CD4-positive, alpha-beta T cell treated with Interleukin-6 for 4 hours (primary cell): ENCODE data around the gene PGAP2.
"Not testable (repeated sequence)": the region's sequence is repeated elsewhere in the genome, so short reads cannot be mapped to it uniquely, and the experiment has no call there.

Experiments used
- DNase-seq: peaks from one replicate; pipeline ENCODE4 v3.0.0-alpha.2; 2020; ENCODE audit warnings: mixed read lengths

Gene PGAP2

DNA sequence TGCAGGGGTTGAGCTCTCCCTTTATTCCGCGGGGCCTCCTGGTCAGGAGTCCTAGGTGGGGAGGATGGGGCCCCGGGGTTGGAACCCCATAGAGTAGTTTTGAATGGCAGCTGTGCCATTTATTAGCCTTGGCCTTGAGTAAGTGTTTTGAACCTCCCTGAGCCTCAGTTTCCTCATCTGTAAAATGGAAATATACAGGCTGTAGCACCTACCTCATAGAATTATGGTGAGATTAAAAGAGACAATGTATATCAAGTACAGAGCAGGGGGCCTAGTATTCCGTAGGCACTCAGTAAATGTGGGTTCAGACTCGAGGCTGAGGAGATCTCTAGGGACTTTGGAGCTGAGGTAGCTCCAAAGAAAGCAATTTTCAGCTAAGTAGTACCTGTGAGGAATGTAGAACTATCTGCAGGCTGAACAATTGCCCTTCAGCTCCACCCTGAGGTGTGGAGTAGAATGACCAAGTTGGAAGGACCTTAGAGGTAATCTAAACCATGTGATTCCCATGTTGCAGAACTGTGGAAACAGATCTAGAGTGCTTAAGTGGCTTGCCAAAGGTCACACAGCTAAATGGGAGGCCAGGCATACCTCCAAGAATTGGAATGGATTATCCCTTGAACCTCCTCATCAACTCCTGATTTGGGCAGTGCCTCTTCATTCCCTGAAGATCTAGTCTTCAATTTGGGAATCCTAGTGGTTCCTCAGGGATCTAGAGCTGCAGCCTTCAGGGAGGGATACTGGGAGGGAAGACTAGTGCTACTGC, 682 bp downstream of the PGAP2 start:
- peak; percentile 60 for DNase-seq

DNA sequence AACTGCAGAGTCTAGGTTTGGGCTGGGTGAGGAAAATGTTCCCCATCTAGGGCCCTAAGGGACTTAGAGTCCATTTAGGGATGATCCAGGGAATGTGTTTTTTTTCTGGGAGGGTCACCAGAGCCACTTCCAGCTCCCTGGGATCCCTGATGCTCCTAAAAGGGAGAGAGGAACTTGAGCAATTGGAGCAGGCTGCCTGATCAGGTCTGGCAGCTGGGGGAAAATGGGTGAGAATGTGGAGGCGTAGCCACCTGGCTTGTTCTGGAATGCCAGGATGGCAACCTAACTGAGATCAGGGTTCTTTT, 1.2 kb downstream of the PGAP2 start:
- DNase-seq = no peak

DNA sequence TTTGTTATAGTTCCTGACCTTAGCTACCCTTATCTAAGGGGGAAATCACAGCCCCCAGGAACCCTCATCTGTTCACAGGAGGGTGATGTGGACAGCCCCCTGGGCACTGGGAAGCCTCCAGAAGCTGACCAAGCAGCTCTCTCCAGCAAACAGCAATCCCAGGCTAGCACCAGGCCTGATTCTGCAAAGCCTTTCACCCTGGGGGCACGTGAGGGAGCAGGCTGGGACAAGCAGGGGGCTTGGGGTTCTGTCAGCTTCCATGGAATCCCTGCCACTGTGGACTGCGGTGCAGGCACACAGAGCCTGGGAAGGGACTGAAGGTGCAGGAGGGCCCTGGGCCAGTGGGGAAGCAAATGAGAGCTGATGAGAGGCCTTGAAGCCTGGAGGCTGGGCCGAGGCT, 2.1 kb downstream of the PGAP2 start:
- DNase-seq = no peak

DNA sequence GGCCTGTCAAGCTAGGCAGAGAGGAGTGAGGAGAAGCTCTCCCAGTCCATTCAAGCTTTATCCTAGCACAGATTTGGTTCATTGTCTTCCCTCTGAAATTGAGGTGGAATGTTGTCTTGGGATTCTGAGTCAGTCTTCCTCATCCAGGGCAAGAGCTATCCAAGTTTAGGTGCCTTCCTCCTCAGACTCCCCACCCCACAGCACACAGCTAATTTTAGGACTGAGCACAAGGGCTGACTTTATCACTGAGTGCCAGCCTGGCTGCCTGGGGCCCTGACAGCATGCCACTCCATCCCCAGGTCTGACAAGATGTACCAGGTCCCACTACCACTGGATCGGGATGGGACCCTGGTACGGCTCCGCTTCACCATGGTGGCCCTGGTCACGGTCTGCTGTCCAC, 2.6 kb downstream of the PGAP2 start:
- no peak for DNase-seq

- not testable (repeated sequence) for DNase-seq
Measured at GRCh38 chr11:3814832-3815231, 6.5 kb downstream of the PGAP2 start.

GRCh38 chr11:3815845-3816244, 7.5 kb downstream of the PGAP2 start:
- no peak for DNase-seq

DNA sequence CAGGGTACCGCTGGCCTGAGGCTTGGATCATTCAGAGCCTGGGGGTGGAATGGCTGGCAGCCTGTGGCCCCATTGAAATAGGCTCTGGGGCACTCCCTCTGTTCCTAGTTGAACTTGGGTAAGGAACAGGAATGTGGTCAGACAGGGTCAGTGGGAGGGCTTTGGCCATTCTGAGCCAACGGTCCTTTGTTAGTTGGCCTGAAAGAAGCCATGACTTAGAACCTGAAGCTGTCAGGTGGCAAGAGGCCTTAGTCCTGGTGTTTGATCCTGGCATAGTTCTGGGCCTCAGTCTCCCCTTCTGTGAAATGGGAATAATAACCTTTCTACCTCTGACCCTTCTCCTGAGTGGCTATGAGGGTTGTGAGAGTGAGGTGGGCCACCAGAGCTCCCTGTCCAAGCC, 8.3 kb downstream of the PGAP2 start:
- DNase-seq = no peak

DNA sequence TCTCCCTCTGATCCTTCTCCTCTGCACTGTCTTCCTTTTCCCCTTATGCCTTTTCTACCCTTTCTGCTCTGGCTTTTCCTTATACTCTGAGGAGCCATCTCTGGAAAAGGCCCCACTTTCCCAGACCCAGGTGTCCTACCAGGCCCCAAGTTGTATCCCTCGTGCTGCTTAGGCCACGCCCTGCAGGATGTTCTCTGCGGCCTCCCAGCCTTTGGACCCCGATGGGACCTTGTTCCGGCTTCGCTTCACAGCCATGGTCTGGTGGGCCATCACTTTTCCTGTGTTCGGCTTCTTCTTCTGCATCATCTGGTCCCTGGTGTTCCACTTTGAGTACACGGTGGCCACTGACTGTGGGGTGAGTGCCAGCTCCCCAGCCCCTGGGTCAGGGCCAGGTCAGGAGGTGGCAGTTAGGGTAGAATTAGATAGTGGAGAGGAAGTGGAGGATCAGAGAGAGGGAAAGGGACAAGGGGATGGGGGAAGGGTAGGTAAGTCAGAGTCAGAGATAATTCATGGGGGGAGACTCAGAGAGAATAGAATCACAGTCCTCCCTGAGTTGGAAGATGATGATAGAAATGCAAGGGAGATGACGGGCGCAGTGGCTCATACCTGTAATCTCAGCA, 8.9 kb downstream of the PGAP2 start:
- no peak for DNase-seq

- no peak for DNase-seq
Measured at GRCh38 chr11:3820971-3821370, 12.6 kb downstream of the PGAP2 start.

DNA sequence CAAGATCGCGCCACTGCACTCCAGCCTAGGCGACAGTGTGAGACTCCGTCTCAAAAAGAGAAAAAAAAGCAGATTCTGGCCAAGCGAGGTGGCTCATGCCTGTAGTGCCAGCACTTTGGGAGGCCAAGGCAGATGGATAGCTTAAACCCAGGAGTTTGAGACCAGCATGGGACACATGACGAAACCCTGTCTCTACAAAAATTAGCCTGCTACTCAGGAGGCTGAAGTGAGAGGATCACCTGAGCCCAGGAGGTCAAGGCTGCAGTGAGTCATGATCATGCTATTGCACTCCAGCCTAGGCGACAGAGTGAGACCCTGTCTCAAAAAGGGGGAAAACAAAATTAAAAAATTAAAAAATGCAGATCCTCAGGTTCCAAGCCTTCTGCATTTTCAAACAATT, 14.0 kb downstream of the PGAP2 start:
- DNase-seq = no peak

DNA sequence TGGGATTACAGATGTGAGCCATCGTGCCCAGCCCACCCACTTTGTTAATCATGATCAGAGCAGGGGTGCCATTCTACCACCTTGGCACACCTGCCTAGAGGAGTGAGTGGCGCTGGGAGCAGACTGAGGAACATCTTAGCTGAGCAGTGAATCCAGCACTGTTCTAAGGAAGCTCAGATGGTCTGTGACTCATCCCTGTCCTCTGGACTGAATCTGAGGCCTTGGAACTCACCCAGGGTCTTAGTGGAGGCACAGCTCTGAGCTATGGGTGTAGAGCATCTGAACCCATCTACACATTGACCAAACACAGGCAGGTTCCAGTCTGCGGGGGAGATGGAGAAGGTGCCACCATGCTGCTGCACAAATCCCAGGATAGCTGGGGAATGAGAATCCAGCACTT, 14.9 kb downstream of the PGAP2 start:
- no peak for DNase-seq

GRCh38 chr11:3823762-3824506, 15.6 kb downstream of the PGAP2 start:
- no peak for DNase-seq

GRCh38 chr11:3824714-3825472, 16.5 kb downstream of the PGAP2 start:
- peak; percentile 86 for DNase-seq

- no peak for DNase-seq
Measured at GRCh38 chr11:3825473-3826154, 17.3 kb downstream of the PGAP2 start.

GRCh38 chr11:3826721-3827120, 18.4 kb downstream of the PGAP2 start:
- DNase-seq = no peak

DNA sequence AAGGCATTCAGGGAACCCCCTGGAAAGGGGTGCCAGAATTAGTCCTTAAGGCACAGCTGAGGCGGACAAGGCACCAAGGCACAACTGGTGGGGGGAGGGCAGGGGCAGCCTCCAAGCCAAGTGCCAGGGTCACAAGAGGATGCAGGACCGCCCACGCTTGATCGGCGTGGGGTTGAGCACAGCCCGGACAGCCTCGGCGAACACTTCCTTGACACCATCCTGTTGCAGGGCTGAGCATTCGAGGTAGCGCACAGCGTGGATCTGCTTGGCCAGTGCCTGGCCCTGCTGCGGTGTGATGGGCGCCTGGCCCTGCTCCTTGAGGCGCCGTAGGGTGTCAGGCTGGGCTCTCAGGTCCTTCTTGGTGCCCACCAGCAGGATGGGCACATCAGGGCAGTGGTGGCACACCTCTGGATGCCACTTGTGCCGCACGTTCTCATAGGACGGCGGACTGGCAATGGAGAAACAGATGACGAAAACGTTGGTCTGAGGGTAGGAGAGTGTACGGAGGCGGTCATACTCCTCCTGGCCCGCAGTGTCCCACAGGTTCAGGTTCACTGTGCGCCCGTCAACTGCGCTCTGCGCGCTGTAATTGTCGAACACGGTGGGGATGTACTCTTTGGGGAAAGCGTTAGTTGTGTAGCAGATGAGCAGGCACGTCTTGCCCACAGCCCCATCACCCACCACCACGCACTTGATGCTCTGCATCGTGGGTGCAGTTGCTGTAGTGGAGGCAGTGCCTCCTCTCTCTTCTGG, 19.2 kb downstream of the PGAP2 start:
- no peak for DNase-seq

- DNase-seq = no peak
Measured at GRCh38 chr11:3830088-3830487, 21.7 kb downstream of the PGAP2 start.

GRCh38 chr11:3830730-3831129, 22.4 kb downstream of the PGAP2 start:
- DNase-seq = no peak

DNA sequence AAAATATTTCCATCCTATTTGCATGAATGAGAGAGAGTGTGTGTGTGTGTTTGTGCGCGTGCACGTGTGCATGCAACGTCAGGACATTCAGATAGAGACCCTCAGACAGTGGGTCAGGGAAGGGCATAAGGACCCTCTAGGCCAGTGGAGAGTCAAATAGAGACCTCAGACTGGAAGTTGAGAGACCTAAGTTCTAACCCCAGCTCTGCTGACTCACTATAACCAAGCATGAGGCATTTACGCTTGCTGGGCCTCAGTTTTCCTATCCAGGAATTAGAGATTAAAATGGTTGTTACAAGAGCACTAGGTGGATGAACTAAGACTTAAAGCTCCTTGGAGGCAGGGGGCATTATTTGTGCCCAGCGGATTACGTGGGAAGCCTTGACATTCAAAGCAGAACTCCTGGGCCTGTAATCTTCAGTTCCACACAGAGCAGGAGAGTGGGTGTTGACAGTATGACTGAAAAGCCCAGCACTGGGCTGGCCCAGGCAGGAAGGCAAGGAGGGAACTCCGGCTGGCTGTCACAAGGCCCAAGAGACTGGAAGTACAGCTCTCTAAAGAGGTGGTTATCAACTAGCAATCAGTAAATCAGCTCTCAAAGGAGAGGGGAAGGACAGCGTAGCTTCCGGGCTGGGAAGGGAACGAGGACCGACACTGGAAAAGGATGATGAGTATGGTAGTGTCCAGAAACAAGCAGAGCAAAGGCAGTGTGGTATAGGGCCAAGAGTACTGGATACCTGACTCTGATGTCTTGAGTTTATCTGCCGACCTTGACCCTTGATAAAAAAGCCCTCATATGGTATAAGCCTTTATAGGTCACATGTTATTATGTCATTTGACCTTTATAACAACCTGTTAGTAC, 23.2 kb downstream of the PGAP2 start:
- no peak for DNase-seq

DNA sequence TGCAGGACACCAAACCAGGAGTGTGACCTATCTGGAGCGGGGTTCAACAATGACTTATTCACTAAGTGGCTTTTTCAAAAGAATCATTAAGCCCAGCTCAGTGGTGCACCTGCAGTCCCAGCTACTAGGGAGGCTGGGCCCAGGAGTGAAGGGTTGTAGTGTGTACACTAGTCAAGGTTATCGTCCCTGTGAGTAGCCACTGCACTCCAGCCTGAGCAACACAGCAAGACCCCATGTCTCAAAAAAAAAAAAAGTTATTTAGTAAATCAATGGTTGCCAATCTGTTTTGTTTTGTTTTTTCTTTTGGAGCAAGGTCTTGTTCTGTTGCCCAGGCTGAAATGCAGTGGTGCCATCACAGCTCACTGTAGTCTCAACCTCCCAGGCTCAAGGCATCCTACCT, 24.5 kb downstream of the PGAP2 start:
- no peak for DNase-seq

GRCh38 chr11:3833449-3833848, 25.1 kb downstream of the PGAP2 start:
- DNase-seq = no peak
